Fibroblast of the aortic adventitia (primary cell): ENCODE measurements around the gene CAST. TPM values are rescaled to one million over a fixed set of nuclear protein-coding genes. Genes with fewer than 3 reads are reported as not detected.

Experiments used
- DNase-seq: peaks from one replicate; pipeline ENCODE4 v3.0.0-alpha.2; 2010; ENCODE audit warnings: low read depth
- H3K4me3 ChIP-seq: 2 replicates; pipeline ENCODE4 v1.5.1; 2011; ENCODE audit warnings: low read depth, mild to moderate bottlenecking, control low read depth, low read length, moderate library complexity
- CTCF ChIP-seq: IDR thresholded peaks from 2 replicates; pipeline ENCODE4 v1.5.1; 2011; ENCODE audit warnings: mild to moderate bottlenecking, low read length, control low read depth, inconsistent platforms; ENCODE audit not compliant: insufficient read depth
- total RNA-seq: library from RNA; depleted of rRNA; stranded (reverse); fragments of >200 nt; gene quantifications from 2 replicates; pipeline ENCODE4 v1.2.3, GENCODE V29; 2012; ENCODE audit warnings: low replicate concordance

The CAST gene
- total RNA-seq, 1 donor = 398 TPM

GRCh38 chr5:96634881-96635280 is 27.3 kb upstream of the CAST start:
- no peak for TF ChIP-seq CTCF
- DNase-seq = no peak
- H3K4me3 ChIP-seq = no peak overlapping the region

GRCh38 chr5:96636046-96636445 is 26.1 kb upstream of the CAST start:
- DNase-seq = no peak
- H3K4me3 ChIP-seq = no peak overlapping the region
- no peak for TF ChIP-seq CTCF

- no peak for DNase-seq
- no peak for TF ChIP-seq CTCF
- H3K4me3 ChIP-seq = no peak overlapping the region
Measured at GRCh38 chr5:96636594-96636993, 25.6 kb upstream of the CAST start.

- TF ChIP-seq CTCF = no peak
- DNase-seq = no peak
- H3K4me3 ChIP-seq = no peak overlapping the region
Measured at GRCh38 chr5:96637196-96637595, 25.0 kb upstream of the CAST start.

- TF ChIP-seq CTCF = no peak
- peak; percentile 45 for DNase-seq
- H3K4me3 ChIP-seq = no peak overlapping the region
Measured at GRCh38 chr5:96638561-96638960, 23.6 kb upstream of the CAST start.

GRCh38 chr5:96640696-96641095 is 21.5 kb upstream of the CAST start:
- no peak overlapping the region for H3K4me3 ChIP-seq
- DNase-seq = no peak
- TF ChIP-seq CTCF = no peak
